WTC11 (cell line): ENCODE data around the gene STK39. TPM values are rescaled to one million over a fixed set of nuclear protein-coding genes. Genes with fewer than 3 reads are reported as not detected.
A peak's percentile ranks its signal among the peaks of the same experiment; 100 is the strongest.

Experiments used
- ATAC-seq: fragments of 200-7000 bp; cut with Tn5 transposase; 2 replicates; pipeline ENCODE4 v1.10.0; 2021; ENCODE audit warnings: mild to moderate bottlenecking, moderate library complexity
- CTCF ChIA-PET: fragments of 300-600 bp; sonication (Branson Sonifier 250); formaldehyde crosslinking; loops from one replicate; lab custom pipeline; 2021; ENCODE audit warnings: antibody characterized with exemption; lab: Charles Lee
- POLR2A ChIA-PET: fragments of 350-600 bp; sonication (Branson Sonifier 250); formaldehyde crosslinking; loops from one replicate; lab custom pipeline; 2021; ENCODE audit warnings: antibody characterized with exemption; lab: Charles Lee
- DNase-seq: peaks from one replicate; pipeline ENCODE4 v3.0.0; 2021; ENCODE audit warnings: low spot score
- H3K27ac Mint-ChIP-seq: 2 replicates; pipeline ENCODE4 v1.8.0; 2021; ENCODE audit warnings: mixed read lengths
- H3K27me3 Mint-ChIP-seq: 2 replicates; pipeline ENCODE4 v1.8.0; 2021; ENCODE audit warnings: low read depth, mild to moderate bottlenecking, moderate library complexity, mixed read lengths
- H3K36me3 Mint-ChIP-seq: 2 replicates; pipeline ENCODE4 v1.8.0; 2021; ENCODE audit warnings: mixed read lengths
- H3K4me1 Mint-ChIP-seq: 2 replicates; pipeline ENCODE4 v1.8.0; 2022; ENCODE audit warnings: mixed read lengths
- H3K4me3 Mint-ChIP-seq: 2 replicates; pipeline ENCODE4 v1.8.0; 2021; ENCODE audit warnings: mild to moderate bottlenecking, moderate library complexity, mixed read lengths
- H3K9me3 Mint-ChIP-seq: 2 replicates; pipeline ENCODE4 v1.8.0; 2021; ENCODE audit warnings: mixed read lengths
- ATF2 ChIP-seq: sonication (generic); formaldehyde crosslinking; IDR thresholded peaks from 2 replicates; pipeline ENCODE4 v1.8.1; 2022; ENCODE audit warnings: low read depth, missing genetic modification reagents, borderline replicate concordance
- ATF3 ChIP-seq: sonication (generic); formaldehyde crosslinking; conservative IDR thresholded peaks from 2 replicates; pipeline ENCODE4 v1.8.1; 2022; ENCODE audit warnings: mild to moderate bottlenecking, missing genetic modification reagents
- CDX4 ChIP-seq: fragments of 250-450 bp; sonication (Bioruptor Pico); IDR thresholded peaks from 2 replicates; pipeline ENCODE4 v1.9.0; 2021; ENCODE audit warnings: moderate library complexity, mild to moderate bottlenecking, inconsistent platforms, borderline replicate concordance
- CREM ChIP-seq: sonication (generic); formaldehyde crosslinking; IDR thresholded peaks from 2 replicates; pipeline ENCODE4 v1.8.1; 2022; ENCODE audit warnings: mild to moderate bottlenecking, missing genetic modification reagents, moderate library complexity
- FOXJ3 ChIP-seq: sonication (generic); formaldehyde crosslinking; IDR thresholded peaks from 2 replicates; pipeline ENCODE4 v1.9.0; 2021; ENCODE audit warnings: missing genetic modification reagents, mild to moderate bottlenecking, borderline replicate concordance
- GTF2I ChIP-seq: fragments of 250-450 bp; sonication (Bioruptor Pico); conservative IDR thresholded peaks from 2 replicates; pipeline ENCODE4 v1.4.0; 2021; ENCODE audit warnings: mild to moderate bottlenecking
- NR2C2 ChIP-seq: sonication (generic); formaldehyde crosslinking; IDR thresholded peaks from 2 replicates; pipeline ENCODE4 v1.8.0; 2022; ENCODE audit warnings: mild to moderate bottlenecking, missing genetic modification reagents
- PRDM15 ChIP-seq: sonication (generic); formaldehyde crosslinking; IDR thresholded peaks from 2 replicates; pipeline ENCODE4 v1.8.0; 2022; ENCODE audit warnings: missing genetic modification reagents
- RELA ChIP-seq: sonication (generic); formaldehyde crosslinking; IDR thresholded peaks from 2 replicates; pipeline ENCODE4 v1.8.1; 2022; ENCODE audit warnings: missing genetic modification reagents, mild to moderate bottlenecking, borderline replicate concordance
- RORB ChIP-seq: fragments of 250-450 bp; sonication (Bioruptor Pico); IDR thresholded peaks from 2 replicates; pipeline ENCODE4 v1.9.0; 2021; ENCODE audit warnings: mild to moderate bottlenecking
- SMAD4 ChIP-seq: sonication (generic); formaldehyde crosslinking; IDR thresholded peaks from 2 replicates; pipeline ENCODE4 v1.8.0; 2022; ENCODE audit warnings: mild to moderate bottlenecking, missing genetic modification reagents
- TP53 ChIP-seq: sonication (generic); formaldehyde crosslinking; IDR thresholded peaks from 2 replicates; pipeline ENCODE4 v1.8.1; 2023; ENCODE audit warnings: mild to moderate bottlenecking, missing genetic modification reagents
- ZNF121 ChIP-seq: sonication (generic); formaldehyde crosslinking; IDR thresholded peaks from 2 replicates; pipeline ENCODE4 v1.8.0; 2023; ENCODE audit warnings: missing genetic modification reagents
- ZNF219 ChIP-seq: sonication (generic); formaldehyde crosslinking; IDR thresholded peaks from 2 replicates; pipeline ENCODE4 v1.8.0; 2023; ENCODE audit warnings: missing genetic modification reagents, mild to moderate bottlenecking, borderline replicate concordance
- ZNF263 ChIP-seq: sonication (generic); formaldehyde crosslinking; IDR thresholded peaks from 2 replicates; pipeline ENCODE4 v1.8.1; 2022; ENCODE audit warnings: low read depth, mild to moderate bottlenecking, moderate library complexity, missing genetic modification reagents
- ZNF317 ChIP-seq: sonication (generic); formaldehyde crosslinking; IDR thresholded peaks from 2 replicates; pipeline ENCODE4 v1.8.1; 2023; ENCODE audit warnings: low read depth, mild to moderate bottlenecking, moderate library complexity, missing genetic modification reagents, borderline replicate concordance
- total RNA-seq: library from RNA; stranded (reverse); gene quantifications from 3 replicates; pipeline ENCODE4 v1.2.3, GENCODE V29; 2021
- TF ChIP-seq, protein P1 (sequence below): fragments of 250-450 bp; sonication (Bioruptor Pico); conservative IDR thresholded peaks from 2 replicates; pipeline ENCODE4 v1.9.0; 2021; ENCODE audit warnings: mild to moderate bottlenecking
- TF ChIP-seq, protein P2 (sequence below): sonication (generic); formaldehyde crosslinking; IDR thresholded peaks from 2 replicates; pipeline ENCODE4 v1.8.0; 2023; ENCODE audit warnings: mild to moderate bottlenecking, missing genetic modification reagents
- TF ChIP-seq, protein P3 (sequence below): sonication (generic); formaldehyde crosslinking; IDR thresholded peaks from 2 replicates; pipeline ENCODE4 v1.8.1; 2023; ENCODE audit warnings: mild to moderate bottlenecking, missing genetic modification reagents
- TF ChIP-seq, protein P4 (sequence below): sonication (generic); formaldehyde crosslinking; IDR thresholded peaks from 2 replicates; pipeline ENCODE4 v1.8.0; 2022; ENCODE audit warnings: mild to moderate bottlenecking, missing genetic modification reagents

STK39 gene
- total RNA-seq, 1 experiment from 2014 or later, result 20.5 TPM

- POLR2A ChIA-PET, result interaction anchor here (0.6 kb wide), 1 partner anchor 75 kb away, joined by 3 read pairs; no protein-coding TSS in a partner anchor
- Mint-ChIP-seq H3K27ac (no peak overlapping the region), H3K36me3 (no peaks in the 10 kb centered on the region), H3K4me3 (no peak overlapping the region), H3K9me3 (no peaks in the 10 kb centered on the region), H3K4me1 (peaks cover 47% of the 10 kb centered on the region), H3K27me3 (no peaks in the 10 kb centered on the region)
- TF ChIP-seq GTF2I (CRISPR knock-in tag) (no peak), CREM (no peak), NR2C2 (CRISPR knock-in tag) (no peak), TP53 (CRISPR knock-in tag) (no peak), ZNF263 (CRISPR knock-in tag) (no peak), SMAD4 (no peak), ZNF317 (no peak), ATF2 (no peak), ATF3 (CRISPR knock-in tag) (no peak), PRDM15 (no peak), ZNF219 (CRISPR knock-in tag) (no peak), CDX4 (CRISPR knock-in tag) (no peak)
- ATAC-seq (no peak), DNase-seq (no peak)
- CTCF ChIA-PET, result interaction anchor here (1.5 kb wide), 1 partner anchor 166 kb away, joined by 3 read pairs; no protein-coding TSS in a partner anchor
These were observed 76.2 kb downstream of the STK39 start for GRCh38 chr2:168171059-168171762.

DNA sequence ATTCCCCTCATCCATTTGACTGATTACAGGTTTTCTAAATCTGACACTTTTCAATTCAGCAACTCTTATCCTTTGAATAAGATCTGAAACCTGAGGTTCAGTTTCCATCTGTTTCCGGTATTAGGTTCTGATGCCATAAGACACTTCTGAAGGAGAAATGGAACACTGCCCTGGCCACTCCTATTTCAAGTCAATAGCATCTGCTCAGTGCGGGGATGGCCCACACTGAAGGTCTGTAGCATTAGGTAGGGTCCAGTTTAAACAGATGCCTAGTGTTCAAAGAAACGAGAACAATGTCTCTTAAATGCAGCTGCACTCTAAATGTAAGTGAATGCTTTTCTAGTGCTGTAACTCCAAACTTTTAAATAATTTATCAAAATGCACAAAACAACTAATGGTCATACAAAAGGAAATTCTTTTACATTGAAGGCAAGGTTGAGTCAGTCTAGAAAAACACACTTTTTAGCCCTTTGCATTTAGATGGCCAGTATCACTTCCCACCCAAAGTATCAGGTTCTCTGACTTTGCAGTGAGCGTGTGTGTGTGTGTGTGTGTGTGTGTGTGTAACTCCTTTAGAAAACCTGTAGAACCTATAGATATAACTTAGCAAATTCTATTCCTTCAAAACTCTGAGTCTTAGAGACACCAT, 78.2 kb downstream of the STK39 start:
- Mint-ChIP-seq H3K27me3 (no peaks in the 10 kb centered on the region), H3K4me3 (no peak overlapping the region), H3K27ac (0 out of 2 replicates have a peak overlapping the region, but pooled peaks have one; percentile 40), H3K9me3 (no peaks in the 10 kb centered on the region), H3K4me1 (peaks cover 55% of the 10 kb centered on the region), H3K36me3 (no peaks in the 10 kb centered on the region)
- ChIA-PET POLR2A (no interaction called here), CTCF (no interaction called here)
- no peak for ATAC-seq
- no peak for DNase-seq
- TF ChIP-seq, protein P1, sequence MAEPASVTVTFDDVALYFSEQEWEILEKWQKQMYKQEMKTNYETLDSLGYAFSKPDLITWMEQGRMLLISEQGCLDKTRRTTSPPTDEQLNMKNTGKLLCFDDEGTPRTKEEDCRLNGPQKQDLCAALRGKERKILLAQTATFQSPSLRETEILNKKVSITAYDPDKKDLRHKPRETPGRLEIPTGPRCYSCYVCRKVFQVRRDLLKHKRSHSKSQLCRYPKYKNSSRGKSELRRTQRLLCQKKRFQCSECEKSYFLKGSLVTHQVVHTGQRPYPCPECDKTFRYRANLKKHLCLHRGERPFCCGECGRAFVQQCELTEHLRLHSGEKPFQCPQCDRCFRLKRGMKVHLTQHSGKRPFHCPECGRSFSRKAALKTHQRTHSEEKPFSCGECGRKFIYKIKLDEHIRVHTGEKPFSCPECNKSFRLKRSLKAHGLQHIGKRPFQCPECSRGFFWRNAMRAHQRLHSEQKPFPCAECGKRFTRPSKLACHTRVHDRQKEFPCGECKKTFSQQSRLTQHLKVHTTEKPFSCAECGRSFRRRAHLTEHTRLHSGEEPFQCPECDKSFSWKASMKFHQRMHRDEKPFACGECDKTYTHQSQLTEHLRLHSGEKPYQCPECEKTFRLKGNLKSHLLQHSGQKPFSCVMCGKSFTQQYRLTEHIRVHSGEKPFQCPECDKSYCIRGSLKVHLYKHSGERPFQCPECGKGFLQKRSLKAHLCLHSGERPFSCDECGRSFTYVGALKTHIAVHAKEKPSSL (CRISPR knock-in tag), result no peak
- no peak for TF ChIP-seq RORB (CRISPR knock-in tag)
- TF ChIP-seq, protein P2, sequence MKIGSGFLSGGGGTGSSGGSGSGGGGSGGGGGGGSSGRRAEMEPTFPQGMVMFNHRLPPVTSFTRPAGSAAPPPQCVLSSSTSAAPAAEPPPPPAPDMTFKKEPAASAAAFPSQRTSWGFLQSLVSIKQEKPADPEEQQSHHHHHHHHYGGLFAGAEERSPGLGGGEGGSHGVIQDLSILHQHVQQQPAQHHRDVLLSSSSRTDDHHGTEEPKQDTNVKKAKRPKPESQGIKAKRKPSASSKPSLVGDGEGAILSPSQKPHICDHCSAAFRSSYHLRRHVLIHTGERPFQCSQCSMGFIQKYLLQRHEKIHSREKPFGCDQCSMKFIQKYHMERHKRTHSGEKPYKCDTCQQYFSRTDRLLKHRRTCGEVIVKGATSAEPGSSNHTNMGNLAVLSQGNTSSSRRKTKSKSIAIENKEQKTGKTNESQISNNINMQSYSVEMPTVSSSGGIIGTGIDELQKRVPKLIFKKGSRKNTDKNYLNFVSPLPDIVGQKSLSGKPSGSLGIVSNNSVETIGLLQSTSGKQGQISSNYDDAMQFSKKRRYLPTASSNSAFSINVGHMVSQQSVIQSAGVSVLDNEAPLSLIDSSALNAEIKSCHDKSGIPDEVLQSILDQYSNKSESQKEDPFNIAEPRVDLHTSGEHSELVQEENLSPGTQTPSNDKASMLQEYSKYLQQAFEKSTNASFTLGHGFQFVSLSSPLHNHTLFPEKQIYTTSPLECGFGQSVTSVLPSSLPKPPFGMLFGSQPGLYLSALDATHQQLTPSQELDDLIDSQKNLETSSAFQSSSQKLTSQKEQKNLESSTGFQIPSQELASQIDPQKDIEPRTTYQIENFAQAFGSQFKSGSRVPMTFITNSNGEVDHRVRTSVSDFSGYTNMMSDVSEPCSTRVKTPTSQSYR (CRISPR knock-in tag), result no peak
- TF ChIP-seq, protein P3, sequence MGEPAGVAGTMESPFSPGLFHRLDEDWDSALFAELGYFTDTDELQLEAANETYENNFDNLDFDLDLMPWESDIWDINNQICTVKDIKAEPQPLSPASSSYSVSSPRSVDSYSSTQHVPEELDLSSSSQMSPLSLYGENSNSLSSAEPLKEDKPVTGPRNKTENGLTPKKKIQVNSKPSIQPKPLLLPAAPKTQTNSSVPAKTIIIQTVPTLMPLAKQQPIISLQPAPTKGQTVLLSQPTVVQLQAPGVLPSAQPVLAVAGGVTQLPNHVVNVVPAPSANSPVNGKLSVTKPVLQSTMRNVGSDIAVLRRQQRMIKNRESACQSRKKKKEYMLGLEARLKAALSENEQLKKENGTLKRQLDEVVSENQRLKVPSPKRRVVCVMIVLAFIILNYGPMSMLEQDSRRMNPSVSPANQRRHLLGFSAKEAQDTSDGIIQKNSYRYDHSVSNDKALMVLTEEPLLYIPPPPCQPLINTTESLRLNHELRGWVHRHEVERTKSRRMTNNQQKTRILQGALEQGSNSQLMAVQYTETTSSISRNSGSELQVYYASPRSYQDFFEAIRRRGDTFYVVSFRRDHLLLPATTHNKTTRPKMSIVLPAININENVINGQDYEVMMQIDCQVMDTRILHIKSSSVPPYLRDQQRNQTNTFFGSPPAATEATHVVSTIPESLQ (CRISPR knock-in tag), result no peak
- no peak for TF ChIP-seq FOXJ3 (CRISPR knock-in tag)
- TF ChIP-seq, protein P4, sequence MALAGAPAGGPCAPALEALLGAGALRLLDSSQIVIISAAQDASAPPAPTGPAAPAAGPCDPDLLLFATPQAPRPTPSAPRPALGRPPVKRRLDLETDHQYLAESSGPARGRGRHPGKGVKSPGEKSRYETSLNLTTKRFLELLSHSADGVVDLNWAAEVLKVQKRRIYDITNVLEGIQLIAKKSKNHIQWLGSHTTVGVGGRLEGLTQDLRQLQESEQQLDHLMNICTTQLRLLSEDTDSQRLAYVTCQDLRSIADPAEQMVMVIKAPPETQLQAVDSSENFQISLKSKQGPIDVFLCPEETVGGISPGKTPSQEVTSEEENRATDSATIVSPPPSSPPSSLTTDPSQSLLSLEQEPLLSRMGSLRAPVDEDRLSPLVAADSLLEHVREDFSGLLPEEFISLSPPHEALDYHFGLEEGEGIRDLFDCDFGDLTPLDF (CRISPR knock-in tag), result no peak
- no peak for TF ChIP-seq ZNF121 (CRISPR knock-in tag)
- TF ChIP-seq RELA (CRISPR knock-in tag), result no peak
